ENCODE data around the gene DMAC2L. TPM values are rescaled to one million over a fixed set of nuclear protein-coding genes. Genes with fewer than 3 reads are reported as not detected.

DMAC2L gene
- total RNA-seq, 1 donor from 2014 or later, result 10.9 TPM

DNA sequence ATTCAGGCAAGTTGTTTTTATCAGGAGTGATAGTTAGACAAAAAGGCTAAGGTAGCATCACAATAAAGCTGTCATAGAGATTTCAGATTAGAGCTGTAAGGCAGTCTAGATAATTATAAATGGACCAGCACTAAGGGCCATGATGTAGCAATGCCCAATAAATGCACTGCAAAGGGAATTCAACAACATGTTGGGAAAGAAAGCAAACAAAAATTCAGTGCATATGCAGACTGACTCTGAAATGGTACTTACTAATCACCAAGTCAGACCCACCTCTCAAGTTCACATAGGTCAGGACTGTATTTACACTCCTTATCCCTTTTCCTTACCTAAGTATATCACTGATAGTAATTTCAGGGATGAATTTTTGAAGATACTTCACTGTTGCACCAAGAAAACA is 47.1 kb upstream of the DMAC2L start:
- Histone ChIP-seq H2AFZ (ENCODE audit: low read depth, low read length) (no peak overlapping the region), H3K9ac (ENCODE audit: low read length) (no peak overlapping the region), H3K79me2 (ENCODE audit: insufficient read depth, low read length) (no peaks in the 10 kb centered on the region), H3K4me2 (ENCODE audit: low read length) (no peak overlapping the region), H3K27me3 (ENCODE audit: insufficient read depth, low read length) (no peaks in the 10 kb centered on the region), H3K9me3 (ENCODE audit: insufficient read depth, low read depth, low read length) (no peaks in the 10 kb centered on the region), H3K4me3 (ENCODE audit: insufficient read depth, low read depth, low read length) (no peak overlapping the region), H3K36me3 (ENCODE audit: insufficient read depth, low read length) (no peaks in the 10 kb centered on the region), H3K4me1 (ENCODE audit: insufficient read depth, low read length) (no peaks in the 10 kb centered on the region), H4K20me1 (ENCODE audit: insufficient read depth, low read length) (no peaks in the 10 kb centered on the region), H3K27ac (ENCODE audit: low read depth, low read length) (no peak overlapping the region)
- FAIRE-seq (no peak), DNase-seq (ENCODE audit: low read depth) (no peak)
- H3K4me1 Mint-ChIP-seq (ENCODE audit: low read depth, unreplicated experiment), result no peaks in the 10 kb centered on the region
- H3K27ac Mint-ChIP-seq (ENCODE audit: unreplicated experiment), result no peak overlapping the region
- H3K4me3 Mint-ChIP-seq (ENCODE audit: unreplicated experiment), result no peak overlapping the region
- no peaks in the 10 kb centered on the region for H3K27me3 Mint-ChIP-seq (ENCODE audit: low read depth, unreplicated experiment)
- H3K9me3 Mint-ChIP-seq (ENCODE audit: unreplicated experiment), result no peaks in the 10 kb centered on the region
- TF ChIP-seq EZH2 (IDR thresholded peaks at IDR 0.05; ENCODE audit: insufficient read depth, low read length), result no peak
- TF ChIP-seq, protein P1, sequence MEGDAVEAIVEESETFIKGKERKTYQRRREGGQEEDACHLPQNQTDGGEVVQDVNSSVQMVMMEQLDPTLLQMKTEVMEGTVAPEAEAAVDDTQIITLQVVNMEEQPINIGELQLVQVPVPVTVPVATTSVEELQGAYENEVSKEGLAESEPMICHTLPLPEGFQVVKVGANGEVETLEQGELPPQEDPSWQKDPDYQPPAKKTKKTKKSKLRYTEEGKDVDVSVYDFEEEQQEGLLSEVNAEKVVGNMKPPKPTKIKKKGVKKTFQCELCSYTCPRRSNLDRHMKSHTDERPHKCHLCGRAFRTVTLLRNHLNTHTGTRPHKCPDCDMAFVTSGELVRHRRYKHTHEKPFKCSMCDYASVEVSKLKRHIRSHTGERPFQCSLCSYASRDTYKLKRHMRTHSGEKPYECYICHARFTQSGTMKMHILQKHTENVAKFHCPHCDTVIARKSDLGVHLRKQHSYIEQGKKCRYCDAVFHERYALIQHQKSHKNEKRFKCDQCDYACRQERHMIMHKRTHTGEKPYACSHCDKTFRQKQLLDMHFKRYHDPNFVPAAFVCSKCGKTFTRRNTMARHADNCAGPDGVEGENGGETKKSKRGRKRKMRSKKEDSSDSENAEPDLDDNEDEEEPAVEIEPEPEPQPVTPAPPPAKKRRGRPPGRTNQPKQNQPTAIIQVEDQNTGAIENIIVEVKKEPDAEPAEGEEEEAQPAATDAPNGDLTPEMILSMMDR (IDR thresholded peaks at IDR 0.05; ENCODE audit: insufficient read depth, low read depth, low read length), result no peak
- no peaks in the 10 kb centered on the region for H3K36me3 Mint-ChIP-seq (ENCODE audit: low read depth, unreplicated experiment)

DNA sequence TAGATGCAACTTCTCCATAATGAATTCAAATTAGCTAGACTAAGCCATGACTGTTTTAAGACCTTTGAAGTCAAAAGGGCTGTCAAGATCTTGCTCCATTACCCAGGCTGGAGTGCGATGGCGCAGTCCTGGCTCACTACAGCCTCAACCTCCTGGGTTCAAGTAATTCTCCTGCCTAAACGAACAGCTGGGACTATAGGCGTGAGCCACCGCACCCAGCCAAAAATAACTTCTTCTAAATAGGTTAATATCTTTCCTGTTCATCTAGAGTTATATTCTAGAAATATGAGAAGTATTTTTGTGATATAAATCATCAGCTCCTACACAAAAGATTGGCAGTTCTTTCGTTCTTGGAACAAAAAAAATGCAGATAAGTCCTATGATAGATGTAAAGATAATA is 41.2 kb upstream of the DMAC2L start:
- Histone ChIP-seq H2AFZ (ENCODE audit: low read depth, low read length) (no peak overlapping the region), H3K27me3 (ENCODE audit: insufficient read depth, low read length) (no peaks in the 10 kb centered on the region), H3K27ac (ENCODE audit: low read depth, low read length) (no peak overlapping the region), H3K36me3 (ENCODE audit: insufficient read depth, low read length) (no peaks in the 10 kb centered on the region), H3K79me2 (ENCODE audit: insufficient read depth, low read length) (no peaks in the 10 kb centered on the region), H3K4me2 (ENCODE audit: low read length) (no peak overlapping the region), H3K9ac (ENCODE audit: low read length) (no peak overlapping the region), H3K9me3 (ENCODE audit: insufficient read depth, low read depth, low read length) (no peaks in the 10 kb centered on the region), H3K4me3 (ENCODE audit: insufficient read depth, low read depth, low read length) (no peak overlapping the region), H4K20me1 (ENCODE audit: insufficient read depth, low read length) (no peaks in the 10 kb centered on the region), H3K4me1 (ENCODE audit: insufficient read depth, low read length) (no peaks in the 10 kb centered on the region)
- no peaks in the 10 kb centered on the region for H3K9me3 Mint-ChIP-seq (ENCODE audit: unreplicated experiment)
- TF ChIP-seq, protein P1 (IDR thresholded peaks at IDR 0.05; ENCODE audit: insufficient read depth, low read depth, low read length), result no peak
- no peak for TF ChIP-seq EZH2 (IDR thresholded peaks at IDR 0.05; ENCODE audit: insufficient read depth, low read length)
- DNase-seq (ENCODE audit: low read depth) (no peak), FAIRE-seq (no peak)
- H3K36me3 Mint-ChIP-seq (ENCODE audit: low read depth, unreplicated experiment), result no peaks in the 10 kb centered on the region
- H3K27me3 Mint-ChIP-seq (ENCODE audit: low read depth, unreplicated experiment), result no peaks in the 10 kb centered on the region
- peaks cover 2% of the 10 kb centered on the region for H3K4me1 Mint-ChIP-seq (ENCODE audit: low read depth, unreplicated experiment)
- H3K27ac Mint-ChIP-seq (ENCODE audit: unreplicated experiment), result no peak overlapping the region
- H3K4me3 Mint-ChIP-seq (ENCODE audit: unreplicated experiment), result no peak overlapping the region

DNA sequence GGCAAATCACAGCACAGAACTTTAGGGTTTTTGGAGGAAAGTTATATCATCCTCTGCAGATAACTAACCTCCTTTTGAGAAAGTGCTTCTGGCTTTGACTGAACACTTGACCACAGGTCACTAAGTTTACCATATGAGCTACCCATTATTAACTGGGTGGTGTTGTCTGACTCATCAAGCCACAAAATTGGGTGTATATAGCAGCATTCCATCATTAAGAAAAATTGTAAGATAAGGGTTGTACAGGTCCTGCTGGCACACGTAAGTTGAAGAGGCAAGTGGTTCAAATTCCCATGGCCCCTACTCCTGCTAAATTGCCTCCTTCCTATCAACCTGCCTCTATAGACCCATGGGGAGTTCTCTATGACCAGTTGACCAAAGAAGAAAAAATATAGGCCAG is 39.6 kb upstream of the DMAC2L start:
- Mint-ChIP-seq H3K27ac (ENCODE audit: unreplicated experiment) (no peak overlapping the region), H3K4me3 (ENCODE audit: unreplicated experiment) (no peak overlapping the region)

More for the DNA sequence above, 39.6 kb upstream of the DMAC2L start:
- Histone ChIP-seq H3K4me3 (ENCODE audit: insufficient read depth, low read depth, low read length) (no peak overlapping the region), H3K9me3 (ENCODE audit: insufficient read depth, low read depth, low read length) (no peaks in the 10 kb centered on the region), H3K4me2 (ENCODE audit: low read length) (no peak overlapping the region), H3K27ac (ENCODE audit: low read depth, low read length) (no peak overlapping the region), H3K79me2 (ENCODE audit: insufficient read depth, low read length) (no peaks in the 10 kb centered on the region), H3K36me3 (ENCODE audit: insufficient read depth, low read length) (no peaks in the 10 kb centered on the region), H3K27me3 (ENCODE audit: insufficient read depth, low read length) (no peaks in the 10 kb centered on the region), H3K4me1 (ENCODE audit: insufficient read depth, low read length) (no peaks in the 10 kb centered on the region), H3K9ac (ENCODE audit: low read length) (no peak overlapping the region), H4K20me1 (ENCODE audit: insufficient read depth, low read length) (no peaks in the 10 kb centered on the region), H2AFZ (ENCODE audit: low read depth, low read length) (no peak overlapping the region)
- no peaks in the 10 kb centered on the region for H3K36me3 Mint-ChIP-seq (ENCODE audit: low read depth, unreplicated experiment)
- H3K9me3 Mint-ChIP-seq (ENCODE audit: unreplicated experiment), result no peaks in the 10 kb centered on the region
- TF ChIP-seq, protein P1 (IDR thresholded peaks at IDR 0.05; ENCODE audit: insufficient read depth, low read depth, low read length), result no peak
- no peak for TF ChIP-seq EZH2 (IDR thresholded peaks at IDR 0.05; ENCODE audit: insufficient read depth, low read length)
- H3K27me3 Mint-ChIP-seq (ENCODE audit: low read depth, unreplicated experiment), result no peaks in the 10 kb centered on the region
- FAIRE-seq (no peak), DNase-seq (ENCODE audit: low read depth) (peak; percentile 35)
- H3K4me1 Mint-ChIP-seq (ENCODE audit: low read depth, unreplicated experiment), result peaks cover 2% of the 10 kb centered on the region
